GM23338 (cell line): Measurements from ENCODE around the gene MYO1D. TPM values are rescaled to one million over a fixed set of nuclear protein-coding genes. Genes with fewer than 3 reads are reported as not detected.

Experiments
- ATAC-seq: fragments of 200-7000 bp; cut with Tn5 transposase; 3 replicates; pipeline ENCODE4 v1.9.1; 2020
- DNase-seq: peaks from one replicate; pipeline ENCODE4 v3.0.0-alpha.2; 2015; ENCODE audit warnings: low spot score
- H2AFZ ChIP-seq: fragments of 200-600 bp; sonication (generic); 2 replicates; pipeline ENCODE4 v1.8.0; 2016; ENCODE audit warnings: antibody characterized with exemption, mild to moderate bottlenecking, moderate library complexity
- H3F3A ChIP-seq: fragments of 200-600 bp; sonication (generic); replicated peaks from 2 replicates; pipeline ENCODE4 v1.8.0; 2017; ENCODE audit warnings: antibody characterized with exemption, mixed run types, low read depth
- H3K27ac ChIP-seq: fragments of 200-600 bp; sonication (generic); 2 replicates; pipeline ENCODE4 v1.6.1; 2016; ENCODE audit warnings: low read depth
- H3K27me3 ChIP-seq: fragments of 200-600 bp; sonication (generic); 2 replicates; pipeline ENCODE4 v1.8.0; 2016; ENCODE audit warnings: mild to moderate bottlenecking, mixed run types, moderate library complexity; ENCODE audit not compliant: insufficient read depth
- H3K36me3 ChIP-seq: fragments of 200-600 bp; sonication (generic); 2 replicates; pipeline ENCODE4 v1.8.0; 2016; ENCODE audit warnings: mild to moderate bottlenecking; ENCODE audit not compliant: insufficient read depth
- H3K4me1 ChIP-seq: fragments of 200-600 bp; sonication (generic); 2 replicates; pipeline ENCODE4 v1.8.0; 2016; ENCODE audit warnings: mild to moderate bottlenecking, moderate library complexity; ENCODE audit not compliant: insufficient read depth
- H3K4me2 ChIP-seq: fragments of 200-600 bp; sonication (generic); 2 replicates; pipeline ENCODE4 v1.7.1; 2017; ENCODE audit warnings: mixed run types
- H3K4me3 ChIP-seq: fragments of 200-600 bp; sonication (generic); 2 replicates; pipeline ENCODE4 v1.6.1; 2016; ENCODE audit warnings: mixed run types
- H3K79me2 ChIP-seq: fragments of 200-600 bp; sonication (generic); replicated peaks from 2 replicates; pipeline ENCODE4 v1.8.0; 2017; ENCODE audit warnings: mild to moderate bottlenecking; ENCODE audit not compliant: insufficient read depth
- H3K9me2 ChIP-seq: fragments of 200-600 bp; sonication (generic); 2 replicates; pipeline ENCODE4 v1.8.0; 2017; ENCODE audit not compliant: insufficient read depth
- H4K20me1 ChIP-seq: fragments of 200-600 bp; sonication (generic); replicated peaks from 2 replicates; pipeline ENCODE4 v1.8.0; 2017; ENCODE audit warnings: mild to moderate bottlenecking; ENCODE audit not compliant: insufficient read depth
- H3K27ac Mint-ChIP-seq: 2 replicates; pipeline ENCODE4 v1.8.0; 2020; ENCODE audit warnings: inconsistent platforms, mild to moderate bottlenecking, moderate library complexity, mixed read lengths
- H3K27me3 Mint-ChIP-seq: 3 replicates; pipeline ENCODE4 v1.8.0; 2022; ENCODE audit warnings: low read depth, mild to moderate bottlenecking, moderate library complexity, mixed read lengths, inconsistent platforms; ENCODE audit not compliant: insufficient read depth, poor library complexity
- H3K36me3 Mint-ChIP-seq: 3 replicates; pipeline ENCODE4 v1.8.0; 2021; ENCODE audit warnings: low read depth, mild to moderate bottlenecking, inconsistent platforms, moderate library complexity, mixed read lengths
- H3K4me1 Mint-ChIP-seq: 3 replicates; pipeline ENCODE4 v1.8.0; 2020; ENCODE audit warnings: mild to moderate bottlenecking, inconsistent platforms, mixed read lengths
- H3K4me3 Mint-ChIP-seq: 3 replicates; pipeline ENCODE4 v1.8.0; 2021; ENCODE audit warnings: moderate library complexity, mild to moderate bottlenecking, inconsistent platforms, mixed read lengths
- H3K9me3 Mint-ChIP-seq: 3 replicates; pipeline ENCODE4 v1.8.0; 2020; ENCODE audit warnings: moderate library complexity, mild to moderate bottlenecking, inconsistent platforms, mixed read lengths
- CREB1 ChIP-seq: fragments of 250-450 bp; sonication (Bioruptor Pico); IDR thresholded peaks from 2 replicates; pipeline ENCODE4 v1.5.0; 2020; ENCODE audit warnings: low read depth, mild to moderate bottlenecking, moderate library complexity
- CTCF ChIP-seq, 2 experiments: fragments of 200-600 bp in 1 of 2; sonication (generic) in 1 of 2; conservative IDR thresholded peaks; 2 replicates each; pipeline versions ENCODE4 v1.5.1 to v1.6.1; 2016 to 2017; ENCODE audit warnings: antibody characterized with exemption in 2 of 2, low read depth in 2 of 2, mild to moderate bottlenecking in 2 of 2, moderate library complexity in 1 of 2
- ETS1 ChIP-seq: IDR thresholded peaks from 2 replicates; pipeline ENCODE4 v1.6.1; 2016; ENCODE audit warnings: antibody characterized with exemption
- EZH2 ChIP-seq: fragments of 200-600 bp; sonication (generic); IDR thresholded peaks from one replicate; pipeline ENCODE4 v1.8.0; 2017; ENCODE audit warnings: antibody characterized with exemption, mild to moderate bottlenecking, low read depth; ENCODE audit not compliant: unreplicated experiment
- EZH2phosphoT487 ChIP-seq: fragments of 200-600 bp; sonication (generic); IDR thresholded peaks from one replicate; pipeline ENCODE4 v1.8.1; 2018; ENCODE audit warnings: antibody characterized with exemption; ENCODE audit not compliant: unreplicated experiment
- REST ChIP-seq: IDR thresholded peaks from one replicate; pipeline ENCODE4 v1.6.1; 2018; ENCODE audit warnings: antibody characterized with exemption; ENCODE audit not compliant: unreplicated experiment
- STAT1 ChIP-seq: IDR thresholded peaks from one replicate; pipeline ENCODE4 v1.6.1; 2016; ENCODE audit warnings: antibody characterized with exemption; ENCODE audit not compliant: unreplicated experiment
- ZNF114 ChIP-seq: fragments of 250-450 bp; sonication (Bioruptor Pico); IDR thresholded peaks from 2 replicates; pipeline ENCODE4 v1.5.0; 2020; ENCODE audit warnings: mild to moderate bottlenecking, moderate library complexity
- ZNF331 ChIP-seq: fragments of 250-450 bp; sonication (Bioruptor Pico); IDR thresholded peaks from 2 replicates; pipeline ENCODE4 v1.5.0; 2020; ENCODE audit warnings: low read depth, mild to moderate bottlenecking, moderate library complexity
- ZNF462 ChIP-seq: fragments of 250-450 bp; sonication (Bioruptor Pico); IDR thresholded peaks from 2 replicates; pipeline ENCODE4 v1.5.0; 2020; ENCODE audit warnings: mild to moderate bottlenecking, moderate library complexity
- polyA plus RNA-seq: library from polyadenylated mRNA; unstranded; fragments of >200 nt; fragmentation: Nextera tagmentation; extraction: Ambion mirVana; gene quantifications from 2 replicates; pipeline ENCODE4 v1.2.1, GENCODE V29; 2016
- total RNA-seq: library from RNA; depleted of rRNA; stranded (reverse); fragments of >200 nt; shearing (Covaris generic); gene quantifications from 2 replicates; pipeline ENCODE4 v1.2.3, GENCODE V29; 2014

MYO1D gene
- total and polyA plus RNA-seq, 2 experiments from 2014 or later: 8.6 to 28.6 TPM

GRCh38 chr17:32746280-32746679 is 130.6 kb downstream of the MYO1D start (continued):
- TF ChIP-seq ETS1: no peak
- TF ChIP-seq ZNF331: no peak
- no peak for TF ChIP-seq EZH2
- no peak for TF ChIP-seq CTCF (conservative IDR thresholded peaks at IDR 0.05; ENCODE audit: low read depth in 2 of 2)
- no peak for TF ChIP-seq ZNF114 (CRISPR knock-in tag)
- TF ChIP-seq CREB1: no peak

GRCh38 chr17:32742681-32743538 is 134.0 kb downstream of the MYO1D start:
- Histone ChIP-seq H4K20me1 (no peaks in the 10 kb centered on the region), H3K9me2 (no peaks in the 10 kb centered on the region), H3K27me3 (no peaks in the 10 kb centered on the region), H3K36me3 (no peaks in the 10 kb centered on the region), H3K4me3 (no peak overlapping the region), H2AFZ (no peak overlapping the region), H3K79me2 (no peaks in the 10 kb centered on the region), H3K27ac (no peak overlapping the region), H3K4me1 (no peaks in the 10 kb centered on the region), H3F3A (no peaks in the 10 kb centered on the region), H3K4me2 (no peak overlapping the region)
- no peak for ATAC-seq
- H3K36me3 Mint-ChIP-seq: peaks cover 3% of the 10 kb centered on the region; the same call in 2 of the 3 replicates
- H3K27ac Mint-ChIP-seq: no peak overlapping the region
- no peaks in the 10 kb centered on the region for H3K27me3 Mint-ChIP-seq
- H3K4me3 Mint-ChIP-seq: no peak overlapping the region
- H3K4me1 Mint-ChIP-seq: no peaks in the 10 kb centered on the region
- no peaks in the 10 kb centered on the region for H3K9me3 Mint-ChIP-seq
- no peak for DNase-seq
- no peak for TF ChIP-seq ZNF462 (CRISPR knock-in tag)
- TF ChIP-seq STAT1: no peak
- TF ChIP-seq REST: no peak
- no peak for TF ChIP-seq ETS1
- no peak for TF ChIP-seq EZH2phosphoT487
